ENCODE measurements around the gene OR5AU1.

DNA sequence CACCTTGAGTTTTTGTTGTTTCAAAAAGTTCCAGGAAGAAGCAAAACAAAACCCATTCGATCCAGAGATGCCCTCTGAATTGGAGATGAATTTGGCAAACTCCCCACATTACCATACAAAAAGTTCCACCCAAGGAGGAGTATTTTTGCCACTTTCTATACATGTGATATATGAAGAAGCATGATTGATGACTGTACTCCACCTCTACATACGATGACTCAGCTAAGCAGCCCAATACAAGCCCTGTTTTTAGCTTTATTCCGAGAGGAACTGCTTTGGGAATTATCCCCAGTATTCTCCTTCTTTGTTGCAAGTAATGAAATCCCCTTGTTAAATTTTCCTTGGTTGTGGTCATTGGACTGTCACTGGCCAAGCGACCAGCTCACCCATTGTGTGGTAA, 43.6 kb downstream of the OR5AU1 start:
- TF ChIP-seq POLR2A (IDR thresholded peaks at IDR 0.05) = no peak
- TF ChIP-seq, protein P1, sequence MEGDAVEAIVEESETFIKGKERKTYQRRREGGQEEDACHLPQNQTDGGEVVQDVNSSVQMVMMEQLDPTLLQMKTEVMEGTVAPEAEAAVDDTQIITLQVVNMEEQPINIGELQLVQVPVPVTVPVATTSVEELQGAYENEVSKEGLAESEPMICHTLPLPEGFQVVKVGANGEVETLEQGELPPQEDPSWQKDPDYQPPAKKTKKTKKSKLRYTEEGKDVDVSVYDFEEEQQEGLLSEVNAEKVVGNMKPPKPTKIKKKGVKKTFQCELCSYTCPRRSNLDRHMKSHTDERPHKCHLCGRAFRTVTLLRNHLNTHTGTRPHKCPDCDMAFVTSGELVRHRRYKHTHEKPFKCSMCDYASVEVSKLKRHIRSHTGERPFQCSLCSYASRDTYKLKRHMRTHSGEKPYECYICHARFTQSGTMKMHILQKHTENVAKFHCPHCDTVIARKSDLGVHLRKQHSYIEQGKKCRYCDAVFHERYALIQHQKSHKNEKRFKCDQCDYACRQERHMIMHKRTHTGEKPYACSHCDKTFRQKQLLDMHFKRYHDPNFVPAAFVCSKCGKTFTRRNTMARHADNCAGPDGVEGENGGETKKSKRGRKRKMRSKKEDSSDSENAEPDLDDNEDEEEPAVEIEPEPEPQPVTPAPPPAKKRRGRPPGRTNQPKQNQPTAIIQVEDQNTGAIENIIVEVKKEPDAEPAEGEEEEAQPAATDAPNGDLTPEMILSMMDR (IDR thresholded peaks at IDR 0.05) = no peak
